ENCODE data around the gene RRP9. TPM values are rescaled to one million over a fixed set of nuclear protein-coding genes. Genes with fewer than 3 reads are reported as not detected.

RRP9 gene
- total RNA-seq, 1 donor from 2014 or later, result 10.5 TPM

DNA sequence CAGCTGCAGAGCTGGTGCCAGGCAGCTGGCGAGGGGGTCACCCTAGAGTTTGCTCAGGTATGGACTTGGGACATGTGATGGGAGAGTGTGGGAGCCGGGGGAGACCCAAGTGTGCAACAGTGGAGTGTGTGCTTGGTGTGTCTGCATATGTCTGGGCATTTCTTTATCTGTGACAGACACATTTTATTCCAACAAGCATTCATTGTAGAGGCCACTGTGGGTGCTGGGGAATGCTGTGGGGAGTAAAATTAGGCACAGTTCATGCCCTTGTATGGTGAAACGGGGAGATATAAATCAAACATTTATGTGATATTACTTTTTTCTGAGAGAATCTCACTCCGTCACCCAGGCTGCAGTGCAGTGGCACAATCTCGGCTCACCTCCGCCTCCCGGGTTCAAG lies 45.9 kb upstream of the RRP9 start:
- Mint-ChIP-seq H3K9me3 (no peaks in the 10 kb centered on the region), H3K27ac (no peak overlapping the region), H3K4me3 (no peak overlapping the region), H3K4me1 (peaks cover 28% of the 10 kb centered on the region), H3K36me3 (peaks cover 9% of the 10 kb centered on the region), H3K27me3 (ENCODE audit: insufficient read depth, low read depth) (peaks cover 11% of the 10 kb centered on the region)
- H3K79me2 ChIP-seq (ENCODE audit: low read depth), result peaks cover 14% of the 10 kb centered on the region
- DNase-seq (ENCODE audit: low spot score), result no peak
- no peaks in the 10 kb centered on the region for H3K27me3 ChIP-seq
- H3F3A ChIP-seq (ENCODE audit: low read depth), result peaks cover 47% of the 10 kb centered on the region
- no peak overlapping the region for H3K4me2 ChIP-seq
- H4K20me1 ChIP-seq (ENCODE audit: low read depth), result peaks cover 7% of the 10 kb centered on the region
- no peak overlapping the region for H3K27ac ChIP-seq
- H3K9me3 ChIP-seq (ENCODE audit: low read depth), result no peaks in the 10 kb centered on the region
- H3K36me3 ChIP-seq, result peaks cover 6% of the 10 kb centered on the region
- H3K4me1 ChIP-seq, result peaks cover 10% of the 10 kb centered on the region
- TF ChIP-seq EZH2 (IDR thresholded peaks at IDR 0.05) (no peak), EZH2phosphoT487 (IDR thresholded peaks at IDR 0.05) (no peak)
- TF ChIP-seq, protein P1, sequence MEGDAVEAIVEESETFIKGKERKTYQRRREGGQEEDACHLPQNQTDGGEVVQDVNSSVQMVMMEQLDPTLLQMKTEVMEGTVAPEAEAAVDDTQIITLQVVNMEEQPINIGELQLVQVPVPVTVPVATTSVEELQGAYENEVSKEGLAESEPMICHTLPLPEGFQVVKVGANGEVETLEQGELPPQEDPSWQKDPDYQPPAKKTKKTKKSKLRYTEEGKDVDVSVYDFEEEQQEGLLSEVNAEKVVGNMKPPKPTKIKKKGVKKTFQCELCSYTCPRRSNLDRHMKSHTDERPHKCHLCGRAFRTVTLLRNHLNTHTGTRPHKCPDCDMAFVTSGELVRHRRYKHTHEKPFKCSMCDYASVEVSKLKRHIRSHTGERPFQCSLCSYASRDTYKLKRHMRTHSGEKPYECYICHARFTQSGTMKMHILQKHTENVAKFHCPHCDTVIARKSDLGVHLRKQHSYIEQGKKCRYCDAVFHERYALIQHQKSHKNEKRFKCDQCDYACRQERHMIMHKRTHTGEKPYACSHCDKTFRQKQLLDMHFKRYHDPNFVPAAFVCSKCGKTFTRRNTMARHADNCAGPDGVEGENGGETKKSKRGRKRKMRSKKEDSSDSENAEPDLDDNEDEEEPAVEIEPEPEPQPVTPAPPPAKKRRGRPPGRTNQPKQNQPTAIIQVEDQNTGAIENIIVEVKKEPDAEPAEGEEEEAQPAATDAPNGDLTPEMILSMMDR (IDR thresholded peaks at IDR 0.05), result no peak
- H3K9ac ChIP-seq, result no peak overlapping the region
- H2AFZ ChIP-seq (replicated peaks), result no peak overlapping the region
- no peak overlapping the region for H3K4me3 ChIP-seq

DNA sequence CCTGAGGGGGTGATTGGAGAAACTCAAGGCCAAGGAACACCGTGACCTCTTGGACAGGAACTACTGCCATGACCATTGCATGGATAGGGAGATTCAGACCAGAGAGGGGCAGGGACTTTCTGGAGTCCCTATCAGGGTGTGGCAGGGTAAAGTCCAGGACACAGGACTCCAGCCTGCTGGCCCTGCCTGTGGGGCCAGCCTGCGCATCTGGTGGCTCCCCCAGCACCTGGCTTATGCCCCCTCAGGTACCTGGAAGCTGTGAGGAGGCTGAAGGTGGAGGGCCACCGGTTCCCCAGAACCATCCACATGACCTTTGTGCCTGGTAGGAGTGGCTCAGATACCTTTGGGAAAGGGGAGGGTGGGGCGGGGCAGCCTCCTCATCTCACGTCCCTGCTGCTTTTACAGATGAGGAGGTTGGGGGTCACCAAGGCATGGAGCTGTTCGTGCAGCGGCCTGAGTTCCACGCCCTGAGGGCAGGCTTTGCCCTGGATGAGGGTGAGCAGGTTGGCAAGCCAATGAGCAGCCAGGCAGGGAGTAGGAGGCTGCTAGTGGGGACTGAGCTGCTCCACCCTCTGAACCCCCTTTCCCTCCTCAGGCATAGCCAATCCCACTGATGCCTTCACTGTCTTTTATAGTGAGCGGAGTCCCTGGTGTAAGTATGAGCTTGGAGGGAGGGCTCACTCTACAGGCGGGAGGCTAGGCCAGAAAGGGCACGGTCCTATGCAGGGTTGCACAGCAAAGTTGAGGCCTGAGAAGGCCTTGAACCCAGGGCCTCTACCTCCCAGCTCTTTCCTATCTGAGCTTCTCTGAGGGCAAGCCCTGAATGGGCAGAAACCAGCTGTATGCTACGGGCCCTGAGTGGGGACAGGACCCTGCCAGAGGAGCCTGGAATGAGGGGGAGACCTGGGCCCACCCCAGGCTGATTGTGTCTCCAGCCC lies 44.6 kb upstream of the RRP9 start:
- H3K27ac Mint-ChIP-seq, result no peak overlapping the region
- DNase-seq (ENCODE audit: low spot score), result no peak
- no peaks in the 10 kb centered on the region for H3K9me3 ChIP-seq (ENCODE audit: low read depth)

DNA sequence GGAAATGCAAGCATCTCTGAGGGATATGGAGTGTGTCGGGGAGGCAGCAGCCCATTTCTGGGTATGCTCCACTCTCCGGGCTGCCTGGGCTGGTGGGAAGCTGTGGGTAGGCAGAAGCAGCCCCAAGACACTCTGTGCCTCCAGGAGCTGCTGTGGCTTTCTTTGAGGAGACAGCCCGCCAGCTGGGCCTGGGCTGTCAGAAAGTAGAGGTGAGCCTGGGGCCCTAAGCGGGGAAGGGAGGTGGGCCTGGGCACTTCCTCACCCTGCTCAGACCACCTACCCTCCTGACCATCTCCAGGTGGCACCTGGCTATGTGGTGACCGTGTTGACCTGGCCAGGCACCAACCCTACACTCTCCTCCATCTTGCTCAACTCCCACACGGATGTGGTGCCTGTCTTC lies 43.4 kb upstream of the RRP9 start:
- Histone ChIP-seq H3K36me3 (no peaks in the 10 kb centered on the region), H3K9me3 (ENCODE audit: low read depth) (no peaks in the 10 kb centered on the region), H3F3A (ENCODE audit: low read depth) (peaks cover 39% of the 10 kb centered on the region), H3K4me3 (no peak overlapping the region), H3K4me1 (peaks cover 16% of the 10 kb centered on the region), H2AFZ (replicated peaks) (no peak overlapping the region), H3K9ac (no peak overlapping the region), H4K20me1 (ENCODE audit: low read depth) (no peaks in the 10 kb centered on the region), H3K79me2 (ENCODE audit: low read depth) (peaks cover 10% of the 10 kb centered on the region), H3K27ac (no peak overlapping the region), H3K4me2 (no peak overlapping the region), H3K27me3 (no peaks in the 10 kb centered on the region)
- Mint-ChIP-seq H3K4me3 (no peak overlapping the region), H3K27me3 (ENCODE audit: insufficient read depth, low read depth) (peaks cover 8% of the 10 kb centered on the region), H3K27ac (no peak overlapping the region), H3K36me3 (peaks cover 3% of the 10 kb centered on the region), H3K9me3 (no peaks in the 10 kb centered on the region), H3K4me1 (peaks cover 27% of the 10 kb centered on the region)
- TF ChIP-seq EZH2phosphoT487 (IDR thresholded peaks at IDR 0.05) (no peak), EZH2 (IDR thresholded peaks at IDR 0.05) (no peak)
- TF ChIP-seq, protein P1 (IDR thresholded peaks at IDR 0.05), result no peak
- DNase-seq (ENCODE audit: low spot score), result no peak

More for the DNA sequence above, 44.6 kb upstream of the RRP9 start:
- H3F3A ChIP-seq (ENCODE audit: low read depth), result peaks cover 43% of the 10 kb centered on the region
- H3K9ac ChIP-seq, result no peak overlapping the region
- H3K4me3 Mint-ChIP-seq, result no peak overlapping the region
- no peaks in the 10 kb centered on the region for H3K9me3 Mint-ChIP-seq
- peaks cover 4% of the 10 kb centered on the region for H3K36me3 Mint-ChIP-seq
- peaks cover 29% of the 10 kb centered on the region for H3K4me1 Mint-ChIP-seq
- H3K27me3 ChIP-seq, result no peaks in the 10 kb centered on the region
- no peak overlapping the region for H3K27ac ChIP-seq
- no peaks in the 10 kb centered on the region for H4K20me1 ChIP-seq (ENCODE audit: low read depth)
- peaks cover 10% of the 10 kb centered on the region for H3K79me2 ChIP-seq (ENCODE audit: low read depth)
- peaks cover 16% of the 10 kb centered on the region for H3K4me1 ChIP-seq
- peaks cover 10% of the 10 kb centered on the region for H3K27me3 Mint-ChIP-seq (ENCODE audit: insufficient read depth, low read depth)
- H3K36me3 ChIP-seq, result no peaks in the 10 kb centered on the region
- H3K4me3 ChIP-seq, result no peak overlapping the region
- TF ChIP-seq, protein P1 (IDR thresholded peaks at IDR 0.05), result no peak
- TF ChIP-seq EZH2 (IDR thresholded peaks at IDR 0.05), result no peak
- TF ChIP-seq EZH2phosphoT487 (IDR thresholded peaks at IDR 0.05), result no peak
- no peak overlapping the region for H2AFZ ChIP-seq (replicated peaks)
- no peak overlapping the region for H3K4me2 ChIP-seq

Data from neural progenitor cell (in vitro differentiated cells).